Measurements from ENCODE around the gene PRKCE.
A peak's percentile ranks its signal among the peaks of the same experiment; 100 is the strongest.

Gene PRKCE

GRCh38 chr2:45622336-45623075 lies 29.0 kb upstream of the PRKCE start:
- no peak for DNase-seq
- H3K4me1 Mint-ChIP-seq: peaks cover 2% of the 10 kb centered on the region
- no peaks in the 10 kb centered on the region for H3K9me3 Mint-ChIP-seq
- H3K36me3 Mint-ChIP-seq (ENCODE audit: low read depth): no peaks in the 10 kb centered on the region
- no peak overlapping the region for H3K27ac Mint-ChIP-seq
- H3K4me3 Mint-ChIP-seq: no peak overlapping the region
- ATAC-seq: no peak
- peaks cover 2% of the 10 kb centered on the region for H3K27me3 Mint-ChIP-seq

DNA sequence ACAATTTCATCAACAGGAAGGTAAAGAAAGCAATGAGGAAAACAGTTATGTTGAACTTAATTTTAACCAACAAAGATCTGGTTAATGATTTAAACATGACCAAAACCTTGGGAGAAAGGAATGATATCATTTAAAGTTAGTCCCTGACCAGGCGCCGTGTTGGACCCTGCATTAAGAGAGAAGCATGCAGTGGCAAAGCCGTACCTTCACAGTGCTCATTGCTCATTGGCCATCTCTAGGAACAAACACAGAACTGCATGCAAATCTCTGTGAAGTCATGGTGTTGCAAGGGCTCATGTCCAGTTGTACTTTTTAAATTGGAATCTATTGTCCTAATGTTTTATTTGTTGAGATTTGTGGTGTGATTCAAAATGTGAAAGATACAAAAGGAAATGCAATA lies 28.4 kb upstream of the PRKCE start:
- peaks cover 2% of the 10 kb centered on the region for H3K27me3 Mint-ChIP-seq
- ATAC-seq (no peak), DNase-seq (no peak)
- peaks cover 2% of the 10 kb centered on the region for H3K4me1 Mint-ChIP-seq
- no peaks in the 10 kb centered on the region for H3K9me3 Mint-ChIP-seq
- H3K36me3 Mint-ChIP-seq (ENCODE audit: low read depth): no peaks in the 10 kb centered on the region
- no peak overlapping the region for H3K4me3 Mint-ChIP-seq
- no peak overlapping the region for H3K27ac Mint-ChIP-seq

GRCh38 chr2:45625824-45626223 lies 25.7 kb upstream of the PRKCE start:
- Mint-ChIP-seq H3K9me3 (no peaks in the 10 kb centered on the region), H3K4me3 (no peak overlapping the region), H3K27me3 (peaks cover 6% of the 10 kb centered on the region), H3K27ac (no peak overlapping the region), H3K36me3 (ENCODE audit: low read depth) (no peaks in the 10 kb centered on the region), H3K4me1 (no peaks in the 10 kb centered on the region)
- DNase-seq (no peak), ATAC-seq (no peak)

- H3K4me3 Mint-ChIP-seq: no peak overlapping the region
- H3K36me3 Mint-ChIP-seq (ENCODE audit: low read depth): no peaks in the 10 kb centered on the region
- H3K27ac Mint-ChIP-seq: no peak overlapping the region
- no peaks in the 10 kb centered on the region for H3K9me3 Mint-ChIP-seq
- DNase-seq (no peak), ATAC-seq (no peak)
- no peaks in the 10 kb centered on the region for H3K4me1 Mint-ChIP-seq
- H3K27me3 Mint-ChIP-seq: peaks cover 10% of the 10 kb centered on the region
Observed at GRCh38 chr2:45626387-45627221, 24.9 kb upstream of the PRKCE start.

DNA sequence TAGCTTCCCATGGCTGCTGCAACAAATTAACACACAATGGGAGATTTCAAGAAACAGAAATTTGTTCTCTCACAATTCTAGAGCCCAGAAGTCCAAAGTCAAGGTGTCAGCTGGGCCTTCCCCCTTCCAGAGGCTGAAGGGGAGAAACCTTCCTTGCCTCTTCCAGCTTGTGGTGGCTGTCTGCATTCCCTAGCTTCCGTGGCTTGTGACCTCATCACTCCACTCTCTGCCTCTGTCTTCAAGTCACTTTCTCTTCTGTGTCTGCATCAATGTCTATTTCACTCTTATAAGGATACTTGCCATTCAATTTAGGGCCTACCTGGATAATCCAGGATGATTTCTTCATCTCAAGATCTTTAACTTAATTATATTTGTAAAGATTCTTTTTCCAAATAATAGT lies 23.6 kb upstream of the PRKCE start:
- no peak for DNase-seq
- Mint-ChIP-seq H3K36me3 (ENCODE audit: low read depth) (no peaks in the 10 kb centered on the region), H3K4me1 (no peaks in the 10 kb centered on the region), H3K9me3 (no peaks in the 10 kb centered on the region), H3K4me3 (no peak overlapping the region), H3K27me3 (peaks cover 21% of the 10 kb centered on the region), H3K27ac (no peak overlapping the region)
- ATAC-seq: no peak

DNA sequence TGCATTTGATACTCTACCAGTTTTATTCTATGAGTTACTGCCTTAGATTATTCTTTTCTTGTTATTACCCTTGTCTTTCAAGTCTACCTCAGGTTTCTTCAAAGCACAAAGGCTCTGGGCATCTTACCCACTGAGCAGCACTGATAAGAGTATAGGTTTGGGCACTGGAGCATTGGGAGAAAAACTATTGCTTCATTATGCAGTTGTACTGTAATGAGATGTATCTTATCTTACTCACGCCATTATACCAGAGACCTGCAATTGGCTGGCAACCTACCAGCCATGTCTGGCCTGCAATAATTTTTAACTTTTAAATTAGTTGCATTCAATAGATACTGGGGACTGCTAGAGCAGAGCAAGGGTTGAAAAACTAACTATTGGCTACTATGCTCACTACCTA lies 21.5 kb upstream of the PRKCE start:
- H3K27me3 Mint-ChIP-seq: peaks cover 28% of the 10 kb centered on the region
- ATAC-seq: no peak

GRCh38 chr2:45631319-45631718 lies 20.2 kb upstream of the PRKCE start:
- Mint-ChIP-seq H3K27me3 (peaks cover 32% of the 10 kb centered on the region), H3K27ac (no peak overlapping the region), H3K36me3 (ENCODE audit: low read depth) (no peaks in the 10 kb centered on the region), H3K4me3 (no peak overlapping the region), H3K9me3 (no peaks in the 10 kb centered on the region), H3K4me1 (no peaks in the 10 kb centered on the region)
- no peak for ATAC-seq
- no peak for DNase-seq

More for the DNA sequence above, 21.5 kb upstream of the PRKCE start:
- Mint-ChIP-seq H3K36me3 (ENCODE audit: low read depth) (no peaks in the 10 kb centered on the region), H3K4me3 (no peak overlapping the region), H3K4me1 (no peaks in the 10 kb centered on the region), H3K27ac (no peak overlapping the region), H3K9me3 (no peaks in the 10 kb centered on the region)
- DNase-seq: no peak

DNA sequence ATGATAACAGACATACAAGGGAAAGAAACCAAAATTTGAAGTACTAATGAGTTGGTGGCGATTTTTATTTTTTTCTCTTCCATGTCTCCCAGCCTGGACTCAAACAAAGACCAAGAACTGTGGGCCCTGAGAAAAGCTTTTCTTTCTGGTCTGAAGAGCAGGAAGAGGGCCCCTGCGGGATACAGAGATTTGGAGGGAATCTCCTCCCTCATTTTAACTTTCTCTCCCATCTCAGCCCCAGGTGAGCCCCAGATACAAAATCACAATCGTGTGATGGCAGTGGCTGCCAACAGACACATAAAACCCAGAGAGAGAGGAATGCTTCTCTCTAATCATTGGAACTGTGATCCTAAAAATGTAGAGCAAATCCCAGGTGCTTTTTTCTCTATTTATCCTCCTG lies 19.5 kb upstream of the PRKCE start:
- Mint-ChIP-seq H3K9me3 (no peaks in the 10 kb centered on the region), H3K36me3 (ENCODE audit: low read depth) (no peaks in the 10 kb centered on the region), H3K4me3 (no peak overlapping the region), H3K27me3 (peaks cover 32% of the 10 kb centered on the region), H3K27ac (no peak overlapping the region), H3K4me1 (no peaks in the 10 kb centered on the region)
- DNase-seq (no peak), ATAC-seq (no peak)

DNA sequence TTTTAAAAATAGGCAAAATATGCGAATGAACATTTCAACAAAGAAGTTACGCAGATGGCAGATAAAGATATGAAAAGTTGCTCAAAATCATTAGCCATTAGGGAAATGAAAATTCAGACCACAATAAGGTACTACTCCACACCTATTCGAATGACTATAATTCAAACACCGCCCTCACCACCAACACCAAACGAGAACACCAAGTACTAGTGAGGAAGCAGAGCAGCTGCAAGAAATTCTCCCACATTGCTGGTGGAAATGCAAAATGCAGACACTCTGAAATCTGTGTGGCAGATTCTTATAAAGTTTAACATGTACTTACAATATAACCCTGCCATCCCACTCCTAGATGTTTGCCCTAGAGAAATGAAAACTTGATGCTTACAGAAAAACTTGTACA lies 17.3 kb upstream of the PRKCE start:
- no peak for ATAC-seq
- Mint-ChIP-seq H3K9me3 (no peaks in the 10 kb centered on the region), H3K36me3 (ENCODE audit: low read depth) (no peaks in the 10 kb centered on the region), H3K4me1 (peaks cover 4% of the 10 kb centered on the region), H3K27ac (no peak overlapping the region), H3K4me3 (no peak overlapping the region), H3K27me3 (peaks cover 43% of the 10 kb centered on the region)
- no peak for DNase-seq

GRCh38 chr2:45636008-45636407 lies 15.5 kb upstream of the PRKCE start:
- Mint-ChIP-seq H3K36me3 (ENCODE audit: low read depth) (no peaks in the 10 kb centered on the region), H3K4me3 (no peak overlapping the region), H3K9me3 (no peaks in the 10 kb centered on the region), H3K27me3 (peaks cover 39% of the 10 kb centered on the region), H3K27ac (no peak overlapping the region), H3K4me1 (peaks cover 4% of the 10 kb centered on the region)
- ATAC-seq (no peak), DNase-seq (no peak)

GRCh38 chr2:45637440-45637839 lies 14.0 kb upstream of the PRKCE start:
- no peak overlapping the region for H3K4me3 Mint-ChIP-seq
- no peaks in the 10 kb centered on the region for H3K9me3 Mint-ChIP-seq
- no peak for ATAC-seq
- no peak for DNase-seq
- H3K27me3 Mint-ChIP-seq: peaks cover 35% of the 10 kb centered on the region
- H3K36me3 Mint-ChIP-seq (ENCODE audit: low read depth): no peaks in the 10 kb centered on the region
- no peak overlapping the region for H3K27ac Mint-ChIP-seq
- H3K4me1 Mint-ChIP-seq: peaks cover 4% of the 10 kb centered on the region

- ATAC-seq: no peak
- no peak overlapping the region for H3K27ac Mint-ChIP-seq
- no peak for DNase-seq
- H3K27me3 Mint-ChIP-seq: peaks cover 31% of the 10 kb centered on the region
- no peaks in the 10 kb centered on the region for H3K36me3 Mint-ChIP-seq (ENCODE audit: low read depth)
- no peaks in the 10 kb centered on the region for H3K9me3 Mint-ChIP-seq
- no peak overlapping the region for H3K4me3 Mint-ChIP-seq
- H3K4me1 Mint-ChIP-seq: peaks cover 4% of the 10 kb centered on the region
Observed at GRCh38 chr2:45640576-45640975, 10.9 kb upstream of the PRKCE start.

DNA sequence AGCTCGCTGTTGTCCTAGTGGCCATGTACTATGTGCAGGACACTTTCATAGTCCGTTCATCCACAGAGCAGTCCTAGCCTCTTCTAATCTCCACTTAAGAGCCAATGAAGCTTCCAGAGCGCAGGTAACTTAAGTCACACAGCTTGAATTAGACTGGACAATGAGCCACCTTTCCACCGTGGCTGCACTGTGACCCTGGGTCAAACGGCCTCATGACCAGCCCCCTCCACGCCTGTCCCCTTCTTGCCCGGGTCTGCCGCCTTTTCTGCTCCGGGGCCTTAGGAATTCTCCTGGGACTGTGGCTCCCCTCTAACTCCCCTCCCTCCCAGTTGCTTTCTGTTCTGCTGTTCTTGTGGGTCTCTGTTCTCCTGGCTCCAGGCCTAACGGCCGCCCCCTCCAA lies 8.4 kb upstream of the PRKCE start:
- H3K27me3 Mint-ChIP-seq: peaks cover 18% of the 10 kb centered on the region
- no peak for ATAC-seq
- DNase-seq: no peak
- no peaks in the 10 kb centered on the region for H3K4me1 Mint-ChIP-seq
- H3K9me3 Mint-ChIP-seq: no peaks in the 10 kb centered on the region
- H3K4me3 Mint-ChIP-seq: peak overlapping the region; percentile 32
- no peak overlapping the region for H3K27ac Mint-ChIP-seq
- no peaks in the 10 kb centered on the region for H3K36me3 Mint-ChIP-seq (ENCODE audit: low read depth)

DNA sequence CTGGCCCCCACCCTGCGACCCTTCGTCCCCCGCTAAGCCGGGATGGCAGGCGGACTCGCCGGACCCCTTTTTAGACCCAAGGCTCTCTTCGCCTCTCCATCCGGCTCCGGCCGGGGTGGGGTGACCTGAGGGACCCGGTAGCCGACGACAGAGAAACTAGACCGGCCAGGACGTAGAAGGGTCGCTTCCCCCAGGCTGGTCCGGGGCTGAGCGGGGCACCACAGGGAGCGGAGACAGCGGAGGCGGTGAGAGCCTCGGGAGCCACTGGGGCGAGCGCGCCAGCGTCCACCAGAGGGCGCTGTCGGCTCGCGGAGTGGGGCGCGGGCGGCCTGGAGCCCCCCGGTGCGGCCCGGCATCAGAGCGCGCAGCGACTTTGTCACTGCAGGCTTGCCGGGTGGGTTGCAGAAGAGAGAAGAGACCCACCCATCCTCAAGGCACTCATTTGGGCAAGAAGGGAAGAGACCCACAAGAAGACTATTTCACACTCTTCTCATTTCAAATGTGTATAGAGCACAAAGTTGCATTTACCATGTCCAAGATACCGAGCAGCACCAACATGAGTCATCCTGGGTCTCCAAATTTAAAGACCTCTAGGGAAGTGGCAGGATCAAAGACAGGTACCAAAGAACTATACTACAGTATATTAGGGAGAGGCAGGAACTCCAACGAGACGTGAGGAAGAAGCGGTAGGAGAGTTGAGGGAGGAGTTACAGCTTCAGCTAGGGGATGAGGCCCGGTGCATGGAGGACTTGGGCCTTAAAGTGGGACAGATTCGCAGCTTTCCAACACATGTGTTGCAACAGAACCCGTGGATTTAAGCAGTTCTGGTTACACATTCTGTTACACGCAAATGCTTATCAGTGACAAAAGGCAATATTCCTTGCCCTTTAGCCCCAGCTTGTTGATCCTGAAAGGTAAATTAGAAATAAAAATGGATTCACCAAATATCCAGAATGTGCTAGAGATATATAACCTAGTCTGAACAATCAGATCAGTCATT lies 7.6 kb upstream of the PRKCE start:
- H3K27me3 Mint-ChIP-seq: peaks cover 17% of the 10 kb centered on the region
- ATAC-seq (peak; percentile 95), DNase-seq (peak; percentile 82)
- no peaks in the 10 kb centered on the region for H3K4me1 Mint-ChIP-seq
- H3K36me3 Mint-ChIP-seq (ENCODE audit: low read depth): no peaks in the 10 kb centered on the region
- no peaks in the 10 kb centered on the region for H3K9me3 Mint-ChIP-seq
- H3K27ac Mint-ChIP-seq: no peak overlapping the region
- peak overlapping the region; percentile 32 for H3K4me3 Mint-ChIP-seq

Measured in activated naive CD8-positive, alpha-beta T cell treated with anti-CD3 and anti-CD28 coated beads, Interleukin-2, amount 50 U/mL, for 24 hours (primary cell).